GM06990 (cell line): Measurements from ENCODE around the gene MIER2.

Experiments used
- DNase-seq: peaks from one replicate; pipeline ENCODE4 v3.0.0-alpha.2; 2011; ENCODE audit not compliant: insufficient read length; ENCODE audit errors: extremely low read depth
- H3K27me3 ChIP-seq: replicated peaks from 2 replicates; pipeline ENCODE4 v1.6.0; 2011; ENCODE audit warnings: low read length; ENCODE audit not compliant: control insufficient read depth, insufficient read depth
- H3K36me3 ChIP-seq: 2 replicates; pipeline ENCODE4 v1.5.1; 2011; ENCODE audit warnings: low read length; ENCODE audit not compliant: control insufficient read depth, insufficient read depth
- H3K4me3 ChIP-seq: replicated peaks from 2 replicates; pipeline ENCODE4 v1.5.1; 2011; ENCODE audit warnings: low read depth, mild to moderate bottlenecking, control low read depth, low read length
- CTCF ChIP-seq: IDR thresholded peaks from 2 replicates; pipeline ENCODE4 v1.5.1; 2011; ENCODE audit warnings: low read length, control low read depth, mild to moderate bottlenecking, inconsistent platforms; ENCODE audit not compliant: insufficient read depth, poor library complexity, severe bottlenecking

MIER2 gene

GRCh38 chr19:295687-296370 is 48.8 kb downstream of the MIER2 start:
- no peaks in the 10 kb centered on the region; the same call in 1 of the 2 replicates for H3K27me3 ChIP-seq
- no peak for DNase-seq
- TF ChIP-seq CTCF: no peak
- no peaks in the 10 kb centered on the region for H3K36me3 ChIP-seq
- H3K4me3 ChIP-seq: no peak overlapping the region

GRCh38 chr19:294946-295686 is 49.5 kb downstream of the MIER2 start:
- Histone ChIP-seq H3K27me3 (no peaks in the 10 kb centered on the region; the same call in 1 of the 2 replicates), H3K36me3 (no peaks in the 10 kb centered on the region), H3K4me3 (no peak overlapping the region)
- DNase-seq: no peak
- TF ChIP-seq CTCF: peak; percentile 87

GRCh38 chr19:294341-294945 is 50.2 kb downstream of the MIER2 start:
- TF ChIP-seq CTCF: no peak
- Histone ChIP-seq H3K36me3 (no peaks in the 10 kb centered on the region), H3K27me3 (no peaks in the 10 kb centered on the region; the same call in 1 of the 2 replicates), H3K4me3 (no peak overlapping the region)
- no peak for DNase-seq

GRCh38 chr19:293436-294110 is 51.0 kb downstream of the MIER2 start:
- no peak overlapping the region for H3K4me3 ChIP-seq
- H3K27me3 ChIP-seq: no peaks in the 10 kb centered on the region; the same call in 1 of the 2 replicates
- TF ChIP-seq CTCF: no peak
- no peak for DNase-seq
- H3K36me3 ChIP-seq: no peaks in the 10 kb centered on the region

GRCh38 chr19:292951-293350 is 51.6 kb downstream of the MIER2 start:
- no peak for DNase-seq
- Histone ChIP-seq H3K4me3 (no peak overlapping the region), H3K27me3 (no peaks in the 10 kb centered on the region; the same call in 1 of the 2 replicates), H3K36me3 (no peaks in the 10 kb centered on the region)
- TF ChIP-seq CTCF: no peak
